Calu3 (cell line): ENCODE results near the gene CYB5R3. TPM values are rescaled to one million over a fixed set of nuclear protein-coding genes. Genes with fewer than 3 reads are reported as not detected.

Experiments used
- BruUV-seq: library from RNA; stranded (reverse); fragments of 400-500 nt; replicated peaks from 2 replicates; lab custom pipeline; 2021; lab: Mats Ljungman, UMichigan
- CTCF ChIA-PET: fragments of 300-600 bp; sonication (Branson Sonifier 250); formaldehyde crosslinking; loops from one replicate; lab custom pipeline; 2022; ENCODE audit warnings: antibody characterized with exemption; lab: Charles Lee
- DNase-seq: peaks from one replicate; pipeline ENCODE4 v3.0.0; 2022
- H3K27ac Mint-ChIP-seq: one replicate; pipeline ENCODE4 v1.8.0; 2022; ENCODE audit warnings: mixed read lengths; ENCODE audit not compliant: unreplicated experiment
- H3K27me3 Mint-ChIP-seq: one replicate; pipeline ENCODE4 v1.8.0; 2022; ENCODE audit warnings: mixed read lengths; ENCODE audit not compliant: unreplicated experiment
- H3K36me3 Mint-ChIP-seq: one replicate; pipeline ENCODE4 v1.8.0; 2022; ENCODE audit warnings: mild to moderate bottlenecking, moderate library complexity, mixed read lengths; ENCODE audit not compliant: insufficient read depth, unreplicated experiment
- H3K4me1 Mint-ChIP-seq: one replicate; pipeline ENCODE4 v1.8.0; 2022; ENCODE audit warnings: mild to moderate bottlenecking, low read depth, mixed read lengths; ENCODE audit not compliant: unreplicated experiment
- H3K4me3 Mint-ChIP-seq: one replicate; pipeline ENCODE4 v1.8.0; 2022; ENCODE audit warnings: mild to moderate bottlenecking, low read depth, moderate library complexity, mixed read lengths; ENCODE audit not compliant: unreplicated experiment
- H3K9me3 Mint-ChIP-seq: one replicate; pipeline ENCODE4 v1.8.0; 2022; ENCODE audit warnings: low read depth, mixed read lengths; ENCODE audit not compliant: unreplicated experiment
- intact Hi-C: fragments of 100-400 bp; cut with micrococcal nuclease; formaldehyde crosslinking; loops from one replicate; pipeline ENCODE4 v1.10.0; 2022; ENCODE audit not compliant: unreplicated experiment
- total RNA-seq: library from RNA; stranded (reverse); gene quantifications from 2 replicates; pipeline ENCODE4 v1.2.3, GENCODE V29; 2022
- TF ChIP-seq, protein P1 (sequence below): fragments of 200-600 bp; IDR thresholded peaks from one replicate; pipeline ENCODE4 v1.8.0; 2022; ENCODE audit warnings: antibody characterized with exemption; ENCODE audit not compliant: unreplicated experiment

CYB5R3 gene
- total RNA-seq, 1 experiment from 2014 or later, result 101 TPM

DNA sequence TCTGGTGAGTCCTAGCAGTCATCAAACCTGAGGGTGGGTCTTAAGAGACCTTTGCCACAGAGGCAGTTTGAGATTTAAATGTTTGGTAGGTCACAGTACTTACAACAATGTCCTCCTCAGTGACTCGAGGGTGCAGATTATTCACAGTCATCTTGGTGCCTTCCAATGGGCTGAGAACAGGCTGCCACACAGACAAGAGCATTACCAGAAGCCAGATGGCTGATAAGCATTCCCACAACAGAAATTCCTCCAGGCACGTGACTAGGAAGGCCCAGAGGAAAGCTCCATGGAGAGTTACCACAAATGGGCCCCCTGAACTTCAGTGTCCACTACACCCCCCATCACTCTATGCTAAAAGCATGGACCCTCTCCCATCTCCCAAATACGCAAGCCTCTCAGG, 53.8 kb downstream of the CYB5R3 start:
- TF ChIP-seq, protein P1, sequence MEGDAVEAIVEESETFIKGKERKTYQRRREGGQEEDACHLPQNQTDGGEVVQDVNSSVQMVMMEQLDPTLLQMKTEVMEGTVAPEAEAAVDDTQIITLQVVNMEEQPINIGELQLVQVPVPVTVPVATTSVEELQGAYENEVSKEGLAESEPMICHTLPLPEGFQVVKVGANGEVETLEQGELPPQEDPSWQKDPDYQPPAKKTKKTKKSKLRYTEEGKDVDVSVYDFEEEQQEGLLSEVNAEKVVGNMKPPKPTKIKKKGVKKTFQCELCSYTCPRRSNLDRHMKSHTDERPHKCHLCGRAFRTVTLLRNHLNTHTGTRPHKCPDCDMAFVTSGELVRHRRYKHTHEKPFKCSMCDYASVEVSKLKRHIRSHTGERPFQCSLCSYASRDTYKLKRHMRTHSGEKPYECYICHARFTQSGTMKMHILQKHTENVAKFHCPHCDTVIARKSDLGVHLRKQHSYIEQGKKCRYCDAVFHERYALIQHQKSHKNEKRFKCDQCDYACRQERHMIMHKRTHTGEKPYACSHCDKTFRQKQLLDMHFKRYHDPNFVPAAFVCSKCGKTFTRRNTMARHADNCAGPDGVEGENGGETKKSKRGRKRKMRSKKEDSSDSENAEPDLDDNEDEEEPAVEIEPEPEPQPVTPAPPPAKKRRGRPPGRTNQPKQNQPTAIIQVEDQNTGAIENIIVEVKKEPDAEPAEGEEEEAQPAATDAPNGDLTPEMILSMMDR, result no peak
- BruUV-seq, result no TSS peak
- Mint-ChIP-seq H3K27me3 (no peaks in the 10 kb centered on the region), H3K27ac (no peak overlapping the region), H3K36me3 (peaks cover 63% of the 10 kb centered on the region), H3K9me3 (no peaks in the 10 kb centered on the region), H3K4me3 (no peak overlapping the region), H3K4me1 (no peaks in the 10 kb centered on the region)
- CTCF ChIA-PET, result no interaction called here
- intact Hi-C loops, result no loop called here
- DNase-seq, result no peak

DNA sequence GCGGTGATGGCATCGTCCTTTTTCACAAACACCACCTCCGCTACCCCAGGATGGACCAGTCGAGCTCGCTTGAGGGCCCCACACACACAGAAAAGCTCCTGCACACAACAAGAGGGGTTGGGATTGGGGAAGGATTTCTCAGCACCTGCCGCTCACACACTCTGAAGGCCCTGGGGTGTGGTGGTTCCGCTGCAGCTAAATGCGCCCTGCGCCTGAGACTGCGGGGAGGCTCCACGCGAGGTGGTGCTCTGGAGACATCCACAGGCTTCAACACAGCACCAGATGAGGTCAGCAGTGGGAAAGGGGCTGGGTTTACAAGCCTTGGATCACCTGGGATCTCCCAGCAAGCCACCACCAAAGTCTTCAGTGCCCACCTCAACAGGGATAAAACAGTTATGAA, 57.2 kb downstream of the CYB5R3 start:
- TF ChIP-seq, protein P1, result no peak
- Mint-ChIP-seq H3K4me3 (no peak overlapping the region), H3K27ac (no peak overlapping the region), H3K36me3 (peaks cover 46% of the 10 kb centered on the region), H3K4me1 (no peaks in the 10 kb centered on the region), H3K27me3 (no peaks in the 10 kb centered on the region), H3K9me3 (no peaks in the 10 kb centered on the region)
- CTCF ChIA-PET, result interaction anchor here (0.6 kb wide), 2 partner anchors 47 to 328 kb away, joined by 4 read pairs; no protein-coding TSS in a partner anchor
- no TSS peak for BruUV-seq
- no peak for DNase-seq
- intact Hi-C loops, result no loop called here

DNA sequence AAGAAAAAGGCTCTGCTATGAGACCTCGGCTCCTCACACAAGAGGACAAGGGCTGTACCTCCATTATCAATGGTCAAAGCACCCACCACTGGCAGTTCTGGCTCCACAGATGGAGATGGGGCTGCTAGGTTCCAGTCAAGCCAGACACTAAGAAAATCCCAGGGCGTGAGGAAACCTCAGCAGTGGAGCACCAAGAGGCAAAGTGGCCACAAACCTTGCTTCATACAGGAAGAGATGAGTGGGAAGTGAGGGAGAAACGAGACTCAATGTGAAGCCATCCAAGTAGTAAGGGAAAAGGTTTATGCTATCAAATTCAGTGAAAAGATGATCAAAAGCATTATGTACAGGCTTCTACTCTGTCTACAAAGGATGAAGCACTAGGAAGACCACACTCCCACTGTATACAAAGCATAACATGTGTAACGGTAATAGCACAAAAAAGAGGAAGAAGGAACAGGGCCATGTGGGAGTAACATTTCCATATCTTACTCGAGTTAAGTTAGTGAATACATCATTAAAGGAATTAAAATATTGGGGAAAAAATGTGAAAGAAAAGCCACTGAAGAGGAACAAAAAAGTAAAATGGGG, 61.5 kb downstream of the CYB5R3 start:
- H3K36me3 Mint-ChIP-seq, result peaks cover 50% of the 10 kb centered on the region
- BruUV-seq, result no TSS peak
- no peaks in the 10 kb centered on the region for H3K4me1 Mint-ChIP-seq
- H3K9me3 Mint-ChIP-seq, result no peaks in the 10 kb centered on the region
- H3K27ac Mint-ChIP-seq, result no peak overlapping the region
- intact Hi-C loops, result no loop called here
- H3K4me3 Mint-ChIP-seq, result no peak overlapping the region
- TF ChIP-seq, protein P1, result no peak
- no peak for DNase-seq
- CTCF ChIA-PET, result no interaction called here
- H3K27me3 Mint-ChIP-seq, result no peaks in the 10 kb centered on the region

DNA sequence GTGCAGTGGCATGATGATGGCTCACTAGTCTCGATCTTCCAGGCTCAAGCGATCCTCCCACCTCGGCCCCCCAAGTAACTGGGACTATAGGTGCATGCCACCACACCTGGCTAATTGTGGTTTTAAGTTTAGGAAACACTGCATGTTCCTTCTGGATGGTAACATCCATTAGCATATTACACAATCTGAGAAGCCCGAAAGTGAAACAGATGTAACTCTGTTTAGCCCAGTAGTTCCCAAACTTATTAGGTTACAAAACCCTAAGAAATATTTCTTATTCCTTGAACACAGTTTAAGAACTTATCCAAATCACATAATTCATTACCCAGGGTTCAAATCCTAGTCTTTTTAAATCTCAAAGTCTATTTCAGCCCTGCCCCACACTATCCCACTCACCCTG, 62.8 kb downstream of the CYB5R3 start:
- no TSS peak for BruUV-seq
- no peaks in the 10 kb centered on the region for H3K4me1 Mint-ChIP-seq
- peaks cover 57% of the 10 kb centered on the region for H3K36me3 Mint-ChIP-seq
- no peaks in the 10 kb centered on the region for H3K9me3 Mint-ChIP-seq
- H3K4me3 Mint-ChIP-seq, result no peak overlapping the region
- no peak for DNase-seq
- intact Hi-C loops, result no loop called here
- CTCF ChIA-PET, result no interaction called here
- TF ChIP-seq, protein P1, result no peak
- no peaks in the 10 kb centered on the region for H3K27me3 Mint-ChIP-seq
- no peak overlapping the region for H3K27ac Mint-ChIP-seq
